NCI-H2081 treated with DMSO at 0.1 percent for 48 hours (cell line): ENCODE results near the gene BAIAP2L2.

Experiments used
- DNase-seq: peaks from one replicate; lab custom pipeline; 2025; lab: John Stamatoyannopoulos, UW

The BAIAP2L2 gene

GRCh38 chr22:38068641-38069371, 41.7 kb downstream of the BAIAP2L2 start:
- no peak for DNase-seq

DNA sequence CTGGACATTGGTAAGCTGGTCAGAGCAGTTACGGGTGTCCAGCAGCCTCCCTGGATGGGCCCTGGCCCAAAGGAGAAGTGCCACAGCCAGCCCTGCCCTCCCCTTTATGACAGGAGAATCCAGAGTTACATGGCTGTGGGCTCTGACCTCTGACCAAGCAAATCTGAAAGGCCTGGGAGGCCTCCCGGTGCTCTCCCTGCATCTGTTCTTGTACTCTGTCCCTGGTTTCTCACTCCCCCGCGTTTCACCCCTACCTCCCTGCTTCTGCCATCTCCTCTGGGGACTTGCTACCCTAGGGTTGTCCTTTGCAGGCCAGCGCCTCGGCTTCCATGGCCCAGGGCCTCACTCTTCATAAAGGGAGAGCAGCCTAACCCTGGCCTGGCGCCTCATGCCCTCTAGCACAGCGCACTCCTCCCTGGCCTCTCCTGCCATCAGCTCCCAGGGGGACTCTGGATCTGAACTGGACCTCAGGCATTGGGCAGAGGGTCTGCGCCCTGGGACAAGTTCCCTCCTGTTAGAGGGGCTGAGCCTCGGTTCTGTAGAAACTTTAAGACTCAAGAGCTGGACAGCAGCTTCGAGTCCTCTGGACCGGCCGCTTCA, 42.6 kb downstream of the BAIAP2L2 start:
- DNase-seq, result no peak

DNA sequence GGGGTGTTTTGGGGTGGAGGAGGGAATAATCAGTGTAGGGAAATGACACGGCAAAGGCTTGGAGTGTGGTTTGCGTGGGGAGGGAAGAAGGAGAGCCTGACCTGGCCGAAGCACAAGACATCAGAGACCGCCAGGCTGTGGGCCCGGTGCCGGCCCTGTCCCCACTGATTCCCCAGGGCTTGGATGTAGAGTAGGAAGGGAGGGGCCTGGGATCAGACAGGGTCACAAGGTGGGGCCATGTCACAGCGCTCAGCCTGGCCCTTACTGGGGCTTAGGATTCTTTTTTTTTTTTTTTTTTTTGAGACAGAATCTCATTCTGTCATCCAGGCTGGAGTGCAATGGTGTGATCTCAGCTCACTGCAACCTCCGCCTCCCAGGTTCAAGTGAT, 43.5 kb downstream of the BAIAP2L2 start:
- no peak for DNase-seq

DNA sequence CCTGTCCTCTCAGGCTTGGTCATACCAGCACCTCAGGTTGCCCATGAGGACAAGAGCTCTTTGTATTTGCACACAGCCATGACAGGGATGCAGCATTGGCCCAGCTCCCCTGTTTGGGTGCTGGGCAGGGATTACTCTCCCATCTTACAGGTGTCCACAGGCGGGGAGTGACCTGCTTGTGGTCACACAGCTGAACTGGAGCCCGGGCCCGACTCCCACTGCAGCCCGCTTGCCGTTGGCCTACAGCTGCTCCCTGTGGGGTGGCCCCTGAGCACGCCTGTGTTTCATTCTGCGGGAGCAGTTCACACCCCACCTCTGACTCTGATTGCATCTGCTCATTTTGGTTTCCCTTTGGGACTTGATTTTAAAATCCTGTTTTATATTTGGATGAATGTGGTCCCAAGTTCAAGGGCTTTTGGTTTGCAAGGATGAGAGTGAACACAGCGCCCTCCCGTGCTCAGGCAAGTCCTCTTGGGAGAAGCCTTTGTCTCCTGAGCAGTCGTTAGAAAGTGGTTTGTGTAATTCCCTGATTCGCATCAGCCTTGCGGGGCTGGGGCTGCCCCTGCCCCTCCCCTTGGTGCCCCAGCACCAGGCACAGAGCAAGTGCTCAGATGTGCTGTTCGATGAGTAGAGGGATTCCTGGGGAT, 44.0 kb downstream of the BAIAP2L2 start:
- DNase-seq, result no peak

DNA sequence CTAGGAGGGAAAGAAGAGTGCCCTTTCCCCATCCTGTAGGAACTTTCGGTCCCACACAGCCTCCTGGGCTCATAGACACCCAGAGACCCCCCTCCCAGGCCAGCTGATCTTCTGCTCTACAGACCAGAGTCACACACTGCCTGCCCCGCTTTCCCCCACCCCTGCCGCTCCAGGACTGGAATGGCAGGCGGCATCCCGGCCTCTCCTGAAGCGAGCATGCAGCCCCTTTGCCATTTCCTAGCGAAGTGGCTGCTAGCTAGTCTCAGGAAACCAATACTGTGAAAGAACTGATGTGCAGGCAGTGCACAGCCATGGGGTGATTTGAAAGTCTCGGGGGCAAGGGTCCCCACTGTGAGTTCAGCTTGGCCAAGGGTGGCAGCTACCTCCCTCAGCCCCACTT, 44.9 kb downstream of the BAIAP2L2 start:
- DNase-seq, result no peak

DNA sequence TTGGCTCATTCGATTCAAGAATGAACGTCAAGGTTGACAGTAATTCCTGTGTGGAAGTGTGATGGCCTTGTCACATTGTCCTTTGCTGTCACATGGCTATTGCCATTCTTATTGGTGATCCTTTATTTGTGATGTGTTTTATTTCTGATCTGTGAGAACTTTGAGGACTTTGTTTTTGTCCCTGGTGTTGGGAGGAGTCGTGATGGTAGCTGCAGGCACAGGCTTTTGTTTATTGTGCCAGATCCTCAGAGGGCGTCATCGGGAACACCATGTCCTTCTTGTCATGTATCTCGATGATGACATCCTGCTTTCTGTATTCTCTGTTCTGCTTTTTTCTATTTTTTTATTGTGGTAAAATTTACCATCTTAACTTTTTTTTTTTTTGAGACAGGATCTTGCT, 47.7 kb downstream of the BAIAP2L2 start:
- no peak for DNase-seq

- peak; percentile 31 for DNase-seq
These were observed 53.3 kb downstream of the BAIAP2L2 start, which contains the start of gene PICK1 for GRCh38 chr22:38056969-38057891. Gene PICK1, plus strand, starts transcription at chr22:38057404. Its CDS starts 406 bp downstream, at chr22:38057810.

DNA sequence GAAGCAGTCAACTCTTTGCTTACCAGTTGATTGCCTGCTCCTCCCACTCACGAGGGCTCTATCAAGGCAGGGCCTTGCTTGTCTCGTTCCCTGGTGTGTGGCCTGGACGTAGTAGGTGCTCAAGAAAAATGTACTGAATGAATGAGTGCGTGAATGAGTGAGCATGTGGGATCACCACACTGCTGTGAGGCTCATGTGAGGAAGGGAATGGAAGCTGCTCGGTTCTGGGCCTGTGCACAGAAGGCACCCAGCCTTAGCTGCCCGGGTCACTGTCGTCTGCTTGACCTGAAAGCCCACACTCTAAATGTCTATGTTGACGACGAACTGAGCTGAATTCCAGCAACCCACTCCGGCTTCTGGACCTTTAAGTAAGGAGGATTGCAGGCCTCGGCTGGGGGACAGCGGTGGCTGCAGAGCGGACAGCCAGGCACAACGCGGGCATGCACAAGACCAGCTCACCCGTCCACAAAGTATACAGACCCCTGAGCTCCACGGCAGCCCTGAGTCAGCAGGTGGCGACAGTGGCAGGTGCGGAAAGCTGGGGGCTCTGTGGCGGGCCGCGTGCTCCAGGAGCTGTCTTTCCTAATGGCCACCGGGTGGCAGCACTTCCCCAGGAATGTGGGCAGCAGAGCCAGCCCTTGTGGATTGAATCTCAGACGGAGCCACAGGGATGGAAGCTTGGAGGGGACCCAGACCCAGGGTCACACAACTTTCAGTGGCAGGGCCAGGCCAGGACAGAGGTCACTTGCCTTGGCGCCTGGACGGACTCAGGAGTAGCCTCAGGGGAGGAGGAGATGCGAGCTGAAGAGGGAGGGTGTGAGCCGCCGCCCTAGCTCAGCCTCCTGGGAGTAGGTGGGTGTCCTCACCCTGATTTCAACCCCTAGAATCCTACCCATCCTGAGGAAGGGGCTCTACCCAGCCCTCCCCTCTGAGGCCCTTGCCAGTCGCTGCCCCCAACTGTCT, 58.3 kb downstream of the BAIAP2L2 start:
- peak; percentile 4 for DNase-seq

DNA sequence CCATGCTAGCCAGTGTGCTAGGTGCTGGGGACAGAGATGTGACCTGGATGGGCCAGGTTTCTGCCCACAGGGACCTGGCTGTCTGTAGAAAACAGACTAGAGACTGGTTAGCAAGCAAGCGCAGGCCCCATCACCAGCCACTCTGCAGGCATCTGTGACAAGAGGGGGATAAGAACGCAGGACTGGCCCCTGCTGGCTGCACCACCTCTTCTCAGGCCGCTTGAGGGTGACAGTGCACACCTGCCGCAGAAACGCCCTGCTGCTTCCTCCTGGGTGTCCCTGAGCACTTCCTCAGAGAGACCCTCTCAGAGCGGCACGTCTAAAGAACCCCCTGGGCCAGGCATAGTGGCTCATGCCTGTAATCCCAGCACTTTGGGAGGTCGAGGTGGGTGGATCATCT, 59.2 kb downstream of the BAIAP2L2 start:
- no peak for DNase-seq

GRCh38 chr22:38050720-38051119, 59.8 kb downstream of the BAIAP2L2 start:
- DNase-seq, result no peak

GRCh38 chr22:38049812-38050619, 60.5 kb downstream of the BAIAP2L2 start:
- DNase-seq, result no peak

DNA sequence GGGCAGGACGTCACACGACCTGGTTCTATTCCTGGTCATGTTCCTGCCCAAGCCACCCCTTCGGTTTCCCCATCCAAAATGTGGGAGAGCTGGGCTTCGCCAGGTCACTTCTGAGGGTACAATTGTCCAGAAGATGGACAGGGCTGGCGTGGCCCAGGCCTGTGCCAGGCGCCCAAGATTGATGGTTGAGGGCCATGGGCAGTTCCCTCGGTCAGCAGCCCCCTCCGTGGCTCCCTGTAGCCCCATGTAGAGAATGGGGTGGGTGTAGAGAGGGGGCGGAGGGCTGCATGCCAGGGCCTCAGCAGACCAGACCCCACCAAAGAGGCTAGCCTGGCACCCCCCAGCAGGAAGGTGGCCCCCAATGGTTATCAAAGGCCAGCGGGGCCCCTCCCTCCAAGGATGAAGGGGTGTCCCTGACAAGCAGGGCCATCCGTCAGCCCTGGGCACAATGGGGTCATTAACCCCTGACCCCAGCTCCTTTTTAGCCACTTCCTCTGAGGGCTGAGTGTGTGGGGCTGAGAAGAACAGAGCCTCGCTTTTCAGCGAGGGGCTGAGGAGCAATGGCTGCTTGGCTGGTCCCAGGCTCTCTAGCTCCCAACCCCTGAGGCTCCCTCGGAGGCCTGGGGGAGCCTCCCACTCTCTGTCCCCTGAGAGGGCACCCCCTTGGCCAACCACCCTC, 64.3 kb downstream of the BAIAP2L2 start:
- DNase-seq, result no peak

GRCh38 chr22:38043151-38044039, 67.1 kb downstream of the BAIAP2L2 start:
- no peak for DNase-seq

DNA sequence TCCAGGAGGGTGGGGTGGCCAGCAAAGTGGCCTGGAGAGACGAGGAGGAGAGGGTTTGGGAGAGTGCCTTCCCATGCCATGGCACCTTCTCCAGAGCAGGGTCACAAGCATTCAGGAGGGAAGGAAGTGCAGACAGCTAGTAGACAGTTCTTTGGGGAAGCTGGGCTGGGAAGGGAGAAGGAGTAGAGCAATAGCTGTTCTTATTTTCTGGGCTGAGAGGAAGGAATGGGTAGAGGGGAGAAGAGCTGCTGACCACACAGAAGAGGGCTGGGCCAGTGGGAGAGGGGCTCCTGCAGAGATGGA, 68.0 kb downstream of the BAIAP2L2 start:
- DNase-seq, result no peak

- no peak for DNase-seq
These were observed 68.6 kb downstream of the BAIAP2L2 start for GRCh38 chr22:38041760-38042487.

- no peak for DNase-seq
These were observed 69.3 kb downstream of the BAIAP2L2 start for GRCh38 chr22:38040953-38041759.
